B cell (primary cell): ENCODE results near the gene SLCO3A1.

ENCODE experiments used
- CTCF ChIP-seq: fragments of 200-600 bp; IDR thresholded peaks from one replicate; pipeline ENCODE4 v1.8.0; 2022; ENCODE audit warnings: antibody characterized with exemption, mild to moderate bottlenecking
- EZH2 ChIP-seq: IDR thresholded peaks from 2 replicates; pipeline ENCODE4 v1.6.1; 2012; ENCODE audit warnings: borderline replicate concordance, low read depth, mild to moderate bottlenecking, moderate library complexity, low read length; ENCODE audit not compliant: insufficient read depth, poor library complexity, severe bottlenecking

GRCh38 chr15:91936927-91937326 lies 83.4 kb downstream of the SLCO3A1 start:
- TF ChIP-seq CTCF (no peak), EZH2 (no peak)
